SK-N-SH (cell line): ENCODE data around the gene DHX29. TPM values are rescaled to one million over a fixed set of nuclear protein-coding genes. Genes with fewer than 3 reads are reported as not detected.
A peak's percentile ranks its signal among the peaks of the same experiment; 100 is the strongest.

ENCODE experiments used
- CTCF ChIA-PET: fragments of 300-600, 350-600 bp; formaldehyde crosslinking; extraction: SDS; loops from one replicate; lab custom pipeline; 2021; lab: Yijun Ruan, JAX
- POLR2A ChIA-PET: fragments of 350-600 bp; sonication (Branson Sonifier 250); formaldehyde crosslinking; extraction: SDS; loops from one replicate; lab custom pipeline; 2020; ENCODE audit warnings: antibody characterized with exemption, inconsistent platforms; lab: Yijun Ruan, JAX
- DNase-seq: peaks from one replicate; pipeline ENCODE4 v3.0.0; 2012
- H2AFZ ChIP-seq: fragments of 200-600 bp; sonication (generic); 2 replicates; pipeline ENCODE4 v1.8.1; 2016; ENCODE audit warnings: antibody characterized with exemption, mild to moderate bottlenecking, low read depth
- H3F3A ChIP-seq: fragments of 200-600 bp; sonication (generic); replicated peaks from 2 replicates; pipeline ENCODE3; 2016; ENCODE audit warnings: antibody characterized with exemption, mild to moderate bottlenecking; ENCODE audit not compliant: insufficient read depth
- H3K27ac ChIP-seq, 2 experiments: fragments of 200-500 bp in 1 of 2; fragments of 200-600 bp in 1 of 2; sonication (Bioruptor generic) in 1 of 2; sonication (generic), shearing (Covaris generic) in 1 of 2; 2 replicates each; pipeline versions ENCODE4 v1.5.1 to v1.6.1; 2014 to 2016; ENCODE audit warnings: low read depth in 2 of 2, inconsistent platforms in 1 of 2, low read length in 1 of 2, mild to moderate bottlenecking in 1 of 2, mixed read lengths in 1 of 2
- H3K27me3 ChIP-seq: fragments of 200-600 bp; sonication (generic), shearing (Covaris generic); 2 replicates; pipeline ENCODE4 v1.6.1; 2016; ENCODE audit warnings: mixed run types; ENCODE audit not compliant: insufficient read depth
- H3K36me3 ChIP-seq, 2 experiments: fragments of 200-500 bp in 1 of 2; fragments of 200-600 bp in 1 of 2; sonication (Bioruptor generic) in 1 of 2; sonication (generic) in 1 of 2; replicated peaks in 1 of 2; 2 replicates each; pipeline versions ENCODE3 to v1.5.1; 2014 to 2016; ENCODE audit warnings: low read length in 1 of 2, mild to moderate bottlenecking in 1 of 2; ENCODE audit not compliant: insufficient read depth in 2 of 2, control insufficient read depth in 1 of 2
- H3K4me1 ChIP-seq, 2 experiments: fragments of 200-500 bp in 1 of 2; fragments of 200-600 bp in 1 of 2; sonication (Bioruptor generic) in 1 of 2; sonication (generic), shearing (Covaris generic) in 1 of 2; 2 replicates each; pipeline versions ENCODE4 v1.5.1 to v1.6.1; 2014 to 2016; ENCODE audit warnings: low read depth in 1 of 2, low read length in 1 of 2, mixed run types in 1 of 2; ENCODE audit not compliant: insufficient read depth in 2 of 2, control insufficient read depth in 1 of 2
- H3K4me2 ChIP-seq: fragments of 200-600 bp; sonication (generic), shearing (Covaris generic); 2 replicates; pipeline ENCODE4 v1.6.1; 2017; ENCODE audit warnings: mixed run types
- H3K4me3 ChIP-seq, 2 experiments: fragments of 200-500 bp in 1 of 2; fragments of 200-600 bp in 1 of 2; sonication (Bioruptor generic) in 1 of 2; sonication (generic), shearing (Covaris generic) in 1 of 2; 2 replicates each; pipeline versions ENCODE4 v1.5.1 to v1.8.1; 2014 to 2016; ENCODE audit warnings: low read depth in 2 of 2, inconsistent platforms in 1 of 2, low read length in 1 of 2, mild to moderate bottlenecking in 1 of 2, mixed read lengths in 1 of 2, moderate library complexity in 1 of 2
- H3K79me2 ChIP-seq: fragments of 200-600 bp; sonication (generic); 2 replicates; pipeline ENCODE4 v1.8.1; 2017; ENCODE audit warnings: mild to moderate bottlenecking; ENCODE audit not compliant: insufficient read depth
- H3K9ac ChIP-seq: fragments of 200-600 bp; sonication (generic); 2 replicates; pipeline ENCODE4 v1.6.1; 2017; ENCODE audit warnings: mixed run types
- H3K9me2 ChIP-seq: fragments of 200-600 bp; sonication (generic); 2 replicates; pipeline ENCODE4 v1.6.1; 2017; ENCODE audit warnings: mixed run types
- H3K9me3 ChIP-seq: fragments of 200-600 bp; sonication (generic); 2 replicates; pipeline ENCODE4 v1.6.1; 2017; ENCODE audit warnings: mixed run types, mild to moderate bottlenecking, moderate library complexity
- H4K20me1 ChIP-seq: fragments of 200-600 bp; sonication (generic); 2 replicates; pipeline ENCODE4 v1.6.1; 2017; ENCODE audit warnings: mild to moderate bottlenecking, mixed run types; ENCODE audit not compliant: insufficient read depth
- CTCF ChIP-seq: fragments of 200-600 bp; sonication (generic); IDR thresholded peaks from 2 replicates; pipeline ENCODE4 v1.6.1; 2017; ENCODE audit warnings: antibody characterized with exemption, mild to moderate bottlenecking, moderate library complexity
- GABPA ChIP-seq: IDR thresholded peaks from 2 replicates; pipeline ENCODE4 v1.4.0; 2012; ENCODE audit warnings: low read depth, mild to moderate bottlenecking
- MAX ChIP-seq: IDR thresholded peaks from 2 replicates; pipeline ENCODE4 v1.4.0; 2012; ENCODE audit warnings: low read depth
- MXI1 ChIP-seq: IDR thresholded peaks from 2 replicates; pipeline ENCODE4 v1.6.1; 2012; ENCODE audit warnings: mild to moderate bottlenecking, low read depth, low read length, improper control_type of control experiment
- NRF1 ChIP-seq: IDR thresholded peaks from 2 replicates; pipeline ENCODE4 v1.6.1; 2012; ENCODE audit warnings: low read depth, mild to moderate bottlenecking, low read length
- RCOR1 ChIP-seq: fragments of 150-350 bp; IDR thresholded peaks from 2 replicates; pipeline ENCODE4 v1.6.1; 2017; ENCODE audit warnings: antibody characterized with exemption, low read length
- RXRA ChIP-seq: IDR thresholded peaks from 2 replicates; pipeline ENCODE4 v1.4.0; 2012; ENCODE audit warnings: low read depth, mild to moderate bottlenecking, borderline replicate concordance
- SMC3 ChIP-seq: IDR thresholded peaks from 2 replicates; pipeline ENCODE4 v1.6.1; 2012; ENCODE audit warnings: low read depth, low read length, improper control_type of control experiment
- USF2 ChIP-seq: fragments of 150-350 bp; IDR thresholded peaks from 2 replicates; pipeline ENCODE4 v1.6.1; 2017; ENCODE audit warnings: antibody characterized with exemption, low read length, low read depth, borderline replicate concordance
- WGBS: methylation state at CpG from one replicate; pipeline ENCODE4 v1.1.6; 2017; ENCODE audit warnings: low lambda C conversion rate; 5-methylcytosine and 5-hydroxymethylcytosine counted together
- polyA plus RNA-seq, 3 experiments: library from polyadenylated mRNA; depleted of rRNA; stranded (reverse); fragments of >200 nt; gene quantifications; 2 replicates each; pipeline ENCODE4 v1.2.3, GENCODE V29; 2012
- TF ChIP-seq, protein P1 (sequence below): IDR thresholded peaks from 2 replicates; pipeline ENCODE4 v1.4.0; 2012; ENCODE audit warnings: low read depth, borderline replicate concordance
- TF ChIP-seq, protein P2 (sequence below): fragments of 150-350 bp; IDR thresholded peaks from 2 replicates; pipeline ENCODE4 v1.6.1; 2016; ENCODE audit warnings: mild to moderate bottlenecking, low read depth, low read length

Gene DHX29
- polyA plus RNA-seq, 1 of the 3 experiments (the other 2 are of a cell fraction), result 2.1 TPM

DNA sequence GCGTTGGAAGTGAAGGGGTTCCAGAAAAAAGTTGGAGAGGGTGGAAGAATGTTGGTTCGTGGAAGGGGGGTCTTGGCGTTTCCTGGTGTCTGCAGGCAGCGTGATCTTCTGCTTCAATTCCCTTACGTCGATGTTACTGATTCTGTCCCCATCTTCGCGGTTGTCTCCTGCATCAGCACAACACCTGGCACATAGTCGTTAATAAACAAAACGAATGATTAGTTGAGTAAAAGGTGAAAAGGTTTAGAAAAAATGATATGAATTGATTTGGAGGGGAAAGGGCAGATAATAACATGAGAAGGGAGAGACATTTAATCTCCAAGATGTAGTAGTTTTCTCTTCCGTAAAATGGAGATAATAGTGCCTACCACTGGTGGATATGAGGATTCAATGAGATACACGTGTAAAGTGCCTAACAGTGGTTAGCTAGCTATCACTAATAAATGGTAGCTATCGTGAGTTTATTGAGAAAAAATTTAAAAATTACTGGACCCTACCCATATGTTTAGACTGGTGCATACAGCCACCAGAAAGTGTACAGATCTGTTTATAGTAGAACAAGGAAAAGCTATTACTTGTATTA, 851 bp upstream of the DHX29 start:
- peaks cover 95% of the 10 kb centered on the region for H3K79me2 ChIP-seq
- ChIA-PET POLR2A (interaction anchor here (1.2 kb wide), 1 partner anchor 405 kb away, joined by 5 read pairs; no protein-coding TSS in a partner anchor), CTCF (interaction anchor here (0.9 to 2.0 kb wide), 5 partner anchors 13 to 80 kb away, joined by 3 to 5 read pairs (median 3); partner anchors contain the start of gene CCNO)
- peak overlapping the region; percentile 93 to 98 for H3K4me3 ChIP-seq
- H3K4me1 ChIP-seq, result peaks cover 14 to 22% of the 10 kb centered on the region in 2 experiments
- H3K36me3 ChIP-seq, result peaks cover 8 to 9% of the 10 kb centered on the region in 2 experiments
- peak overlapping the region; percentile 90 for H3K9ac ChIP-seq
- no peaks in the 10 kb centered on the region for H3K9me3 ChIP-seq
- peaks cover 20% of the 10 kb centered on the region; the same call in 1 of the 2 replicates for H4K20me1 ChIP-seq
- WGBS, result under 1% methylated on average over 13 of the region's 13 CpGs
- DNase-seq, result peak; percentile 33
- H3F3A ChIP-seq, result peaks cover 5% of the 10 kb centered on the region
- no peaks in the 10 kb centered on the region for H3K9me2 ChIP-seq
- peak overlapping the region; percentile 88 for H2AFZ ChIP-seq
- no peaks in the 10 kb centered on the region for H3K27me3 ChIP-seq
- peak overlapping the region; percentile 97 for H3K27ac ChIP-seq
- peak overlapping the region; percentile 87 for H3K4me2 ChIP-seq
- TF ChIP-seq, protein P1, sequence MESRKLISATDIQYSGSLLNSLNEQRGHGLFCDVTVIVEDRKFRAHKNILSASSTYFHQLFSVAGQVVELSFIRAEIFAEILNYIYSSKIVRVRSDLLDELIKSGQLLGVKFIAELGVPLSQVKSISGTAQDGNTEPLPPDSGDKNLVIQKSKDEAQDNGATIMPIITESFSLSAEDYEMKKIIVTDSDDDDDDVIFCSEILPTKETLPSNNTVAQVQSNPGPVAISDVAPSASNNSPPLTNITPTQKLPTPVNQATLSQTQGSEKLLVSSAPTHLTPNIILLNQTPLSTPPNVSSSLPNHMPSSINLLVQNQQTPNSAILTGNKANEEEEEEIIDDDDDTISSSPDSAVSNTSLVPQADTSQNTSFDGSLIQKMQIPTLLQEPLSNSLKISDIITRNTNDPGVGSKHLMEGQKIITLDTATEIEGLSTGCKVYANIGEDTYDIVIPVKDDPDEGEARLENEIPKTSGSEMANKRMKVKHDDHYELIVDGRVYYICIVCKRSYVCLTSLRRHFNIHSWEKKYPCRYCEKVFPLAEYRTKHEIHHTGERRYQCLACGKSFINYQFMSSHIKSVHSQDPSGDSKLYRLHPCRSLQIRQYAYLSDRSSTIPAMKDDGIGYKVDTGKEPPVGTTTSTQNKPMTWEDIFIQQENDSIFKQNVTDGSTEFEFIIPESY, result no peak
- TF ChIP-seq, protein P2, sequence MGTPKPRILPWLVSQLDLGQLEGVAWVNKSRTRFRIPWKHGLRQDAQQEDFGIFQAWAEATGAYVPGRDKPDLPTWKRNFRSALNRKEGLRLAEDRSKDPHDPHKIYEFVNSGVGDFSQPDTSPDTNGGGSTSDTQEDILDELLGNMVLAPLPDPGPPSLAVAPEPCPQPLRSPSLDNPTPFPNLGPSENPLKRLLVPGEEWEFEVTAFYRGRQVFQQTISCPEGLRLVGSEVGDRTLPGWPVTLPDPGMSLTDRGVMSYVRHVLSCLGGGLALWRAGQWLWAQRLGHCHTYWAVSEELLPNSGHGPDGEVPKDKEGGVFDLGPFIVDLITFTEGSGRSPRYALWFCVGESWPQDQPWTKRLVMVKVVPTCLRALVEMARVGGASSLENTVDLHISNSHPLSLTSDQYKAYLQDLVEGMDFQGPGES, result no peak
- TF ChIP-seq MXI1 (peak; percentile 92), RXRA (no peak), CTCF (peak; percentile 41)

DNA sequence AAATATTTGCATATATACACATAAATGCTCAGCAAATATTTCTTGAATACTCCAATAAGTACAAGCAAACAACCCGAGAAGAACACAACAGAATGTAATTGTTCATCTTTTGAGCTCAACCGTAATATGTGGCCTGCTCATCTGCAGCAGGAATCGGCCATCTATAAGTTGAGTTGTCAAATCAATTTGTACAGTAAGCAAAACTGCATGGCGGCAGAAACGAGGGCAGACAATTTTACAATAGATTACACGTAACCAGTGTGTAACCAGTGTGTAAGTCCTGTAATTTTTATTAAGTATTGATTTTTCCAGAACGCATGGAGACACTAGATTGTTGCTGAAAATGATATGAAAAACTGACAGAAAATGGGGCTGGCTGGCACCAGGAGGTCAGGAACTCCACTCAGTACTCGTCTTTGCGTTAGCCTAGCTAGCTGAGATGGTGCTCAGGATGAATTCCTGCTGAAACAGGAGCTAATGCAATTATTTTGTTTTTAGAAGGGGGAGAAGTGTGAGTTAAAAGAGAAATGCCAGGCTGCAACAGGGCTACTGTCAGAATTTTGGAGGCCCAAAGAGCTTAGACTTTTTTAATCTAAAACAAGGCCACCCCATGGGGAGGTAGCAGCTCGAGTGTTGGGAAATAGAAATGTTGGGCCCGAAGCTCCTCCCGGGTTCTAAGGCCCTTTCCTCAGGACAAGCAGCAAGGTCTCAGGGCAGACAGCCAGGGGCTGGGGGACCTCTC, 682 bp downstream of the DHX29 start:
- WGBS, result 5% methylated on average over 10 of the region's 12 CpGs
- peaks cover 17% of the 10 kb centered on the region; the same call in 1 of the 2 replicates for H4K20me1 ChIP-seq
- H3K27ac ChIP-seq, result peak overlapping the region; percentile 97
- H3K79me2 ChIP-seq, result peaks cover 95% of the 10 kb centered on the region
- peak overlapping the region; percentile 90 for H3K9ac ChIP-seq
- peaks cover 15% of the 10 kb centered on the region for H3F3A ChIP-seq
- no peaks in the 10 kb centered on the region for H3K9me3 ChIP-seq
- peak overlapping the region; percentile 88 for H2AFZ ChIP-seq
- POLR2A ChIA-PET, result interaction anchor here (1.2 kb wide), 1 partner anchor 406 kb away, joined by 5 read pairs; no protein-coding TSS in a partner anchor
- H3K4me2 ChIP-seq, result peak overlapping the region; percentile 87
- H3K36me3 ChIP-seq, result peaks cover 7 to 21% of the 10 kb centered on the region in 2 experiments
- no peaks in the 10 kb centered on the region for H3K27me3 ChIP-seq
- CTCF ChIA-PET, result interaction anchor here (0.9 to 2.0 kb wide), 5 partner anchors 35 to 134 kb away, joined by 3 to 5 read pairs (median 4); partner anchors contain the start of gene CCNO
- H3K9me2 ChIP-seq, result no peaks in the 10 kb centered on the region
- H3K4me3 ChIP-seq, result peak overlapping the region; percentile 93 to 98
- H3K4me1 ChIP-seq, result peaks cover 14 to 22% of the 10 kb centered on the region in 2 experiments
- peak; percentile 40 for DNase-seq
- TF ChIP-seq MAX (no peak), SMC3 (no peak), RCOR1 (no peak), CTCF (no peak), RXRA (no peak), NRF1 (no peak), GABPA (no peak), USF2 (no peak)
